Measurements from ENCODE around the gene HCK.
A peak's percentile ranks its signal among the peaks of the same experiment; 100 is the strongest.
"Not testable (repeated sequence)": the region's sequence is repeated elsewhere in the genome, so short reads cannot be mapped to it uniquely, and the experiment has no call there.

The HCK gene

GRCh38 chr20:32113591-32114260, 61.7 kb downstream of the HCK start:
- Histone ChIP-seq H3K9me3 (replicated peaks in 1 of 11) (peaks cover 0 to 3% (median 0%) of the 10 kb centered on the region in 11 experiments; a peak in 4 of 22 replicates), H3K4me1 (peaks cover 51 to 85% (median 71%) of the 10 kb centered on the region in 10 experiments), H4K20me1 (peaks cover 4 to 79% (median 60%) of the 10 kb centered on the region in 11 experiments; a peak in 19 of 22 replicates), H3K4me3 (peak overlapping the region in 2 of 10 experiments; percentile 20 to 23; a peak in 1 of 20 replicates), H3K4me2 (peak overlapping the region in 6 of 11 experiments; percentile 89 to 98 (median 92); a peak in 11 of 22 replicates), H3K36me3 (peaks cover 18 to 66% (median 34%) of the 10 kb centered on the region in 11 experiments), H3K27me3 (no peaks in the 10 kb centered on the region), H3K9ac (peak overlapping the region in 4 of 11 experiments; percentile 28 to 98 (median 66); a peak in 5 of 22 replicates), H3K27ac (peak overlapping the region in 6 of 11 experiments; percentile 19 to 99 (median 80); a peak in 11 of 22 replicates)
- TF ChIP-seq Cebpa-rat (IDR thresholded peaks at IDR 0.05) = no peak

- Histone ChIP-seq H3K27me3 (no peaks in the 10 kb centered on the region), H3K36me3 (peaks cover 23 to 73% (median 41%) of the 10 kb centered on the region in 11 experiments), H3K27ac (peak overlapping the region in 5 of 11 experiments; percentile 5 to 99 (median 98); a peak in 8 of 22 replicates), H3K9me3 (replicated peaks in 1 of 11) (peaks cover 0 to 10% (median 6%) of the 10 kb centered on the region in 11 experiments; a peak in 12 of 22 replicates), H3K9ac (peak overlapping the region in 2 of 11 experiments; percentile 14 to 28; a peak in 3 of 22 replicates), H4K20me1 (peaks cover 4 to 85% (median 66%) of the 10 kb centered on the region in 11 experiments; a peak in 19 of 22 replicates), H3K4me2 (peak overlapping the region in 8 of 11 experiments; percentile 11 to 98 (median 76); a peak in 13 of 22 replicates), H3K4me3 (no peak overlapping the region; a peak in 1 of 20 replicates), H3K4me1 (peaks cover 51 to 91% (median 71%) of the 10 kb centered on the region in 10 experiments)
- TF ChIP-seq Cebpa-rat (IDR thresholded peaks at IDR 0.05) = no peak
Observed at GRCh38 chr20:32114305-32114960, 62.4 kb downstream of the HCK start.

GRCh38 chr20:32115211-32115767, 63.2 kb downstream of the HCK start:
- no peak for TF ChIP-seq Cebpa-rat (IDR thresholded peaks at IDR 0.05)
- peaks cover 4 to 89% (median 66%) of the 10 kb centered on the region in 11 experiments; a peak in 19 of 22 replicates for H4K20me1 ChIP-seq
- no peak overlapping the region for H3K4me3 ChIP-seq
- H3K9ac ChIP-seq = peak overlapping the region in 1 of 11 experiments; percentile 36; a peak in 2 of 22 replicates
- H3K27me3 ChIP-seq = no peaks in the 10 kb centered on the region
- H3K36me3 ChIP-seq = peaks cover 23 to 82% (median 47%) of the 10 kb centered on the region in 11 experiments
- peaks cover 50 to 92% (median 70%) of the 10 kb centered on the region in 10 experiments for H3K4me1 ChIP-seq
- peaks cover 0 to 18% (median 14%) of the 10 kb centered on the region in 11 experiments; a peak in 15 of 22 replicates for H3K9me3 ChIP-seq (replicated peaks in 1 of 11)
- H3K4me2 ChIP-seq = peak overlapping the region; percentile 4 to 98 (median 33); a peak in 16 of 22 replicates
- peak overlapping the region in 4 of 11 experiments; percentile 33 to 99 (median 98); a peak in 7 of 22 replicates for H3K27ac ChIP-seq

- Histone ChIP-seq H3K36me3 (peaks cover 23 to 87% (median 49%) of the 10 kb centered on the region in 11 experiments), H3K27me3 (no peaks in the 10 kb centered on the region), H3K4me3 (no peak overlapping the region), H3K4me2 (peak overlapping the region in 8 of 11 experiments; percentile 4 to 98 (median 76); a peak in 12 of 22 replicates), H3K4me1 (peaks cover 41 to 90% (median 62%) of the 10 kb centered on the region in 10 experiments), H4K20me1 (peaks cover 4 to 95% (median 66%) of the 10 kb centered on the region in 11 experiments; a peak in 19 of 22 replicates), H3K9ac (peak overlapping the region in 3 of 11 experiments; percentile 54 to 62 (median 56); a peak in 4 of 22 replicates), H3K9me3 (replicated peaks in 1 of 11) (peaks cover 0 to 24% (median 21%) of the 10 kb centered on the region in 11 experiments; a peak in 15 of 22 replicates), H3K27ac (peak overlapping the region in 5 of 11 experiments; percentile 15 to 99 (median 67); a peak in 7 of 22 replicates)
- no peak for TF ChIP-seq Cebpa-rat (IDR thresholded peaks at IDR 0.05)
Observed at GRCh38 chr20:32116079-32116521, 64.1 kb downstream of the HCK start.

- Histone ChIP-seq H3K36me3 (peaks cover 23 to 81% (median 46%) of the 10 kb centered on the region in 11 experiments), H3K27ac (peak overlapping the region in 5 of 11 experiments; percentile 15 to 99 (median 67); a peak in 8 of 22 replicates), H3K9ac (peak overlapping the region in 5 of 11 experiments; percentile 0 to 62 (median 54); a peak in 7 of 22 replicates), H4K20me1 (peaks cover 4 to 88% (median 66%) of the 10 kb centered on the region in 11 experiments; a peak in 19 of 22 replicates), H3K9me3 (replicated peaks in 1 of 11) (peaks cover 0 to 24% (median 21%) of the 10 kb centered on the region in 11 experiments; a peak in 15 of 22 replicates), H3K4me1 (peaks cover 34 to 83% (median 55%) of the 10 kb centered on the region in 10 experiments; a peak in 19 of 20 replicates), H3K4me2 (peak overlapping the region in 10 of 11 experiments; percentile 4 to 98 (median 50); a peak in 15 of 22 replicates)
- not testable (repeated sequence) for H3K4me3 ChIP-seq, H3K27me3 ChIP-seq
Observed at GRCh38 chr20:32116796-32117195, 64.8 kb downstream of the HCK start.

- H3K27me3 ChIP-seq, H3K4me3 ChIP-seq: not testable (repeated sequence)
- Histone ChIP-seq H3K9me3 (replicated peaks in 1 of 11) (peaks cover 0 to 34% (median 26%) of the 10 kb centered on the region in 11 experiments; a peak in 16 of 22 replicates), H3K4me1 (peaks cover 24 to 67% (median 39%) of the 10 kb centered on the region in 10 experiments; a peak in 19 of 20 replicates), H4K20me1 (peaks cover 4 to 74% (median 52%) of the 10 kb centered on the region in 11 experiments; a peak in 19 of 22 replicates), H3K4me2 (peak overlapping the region in 3 of 11 experiments; percentile 91 to 98 (median 96); a peak in 6 of 22 replicates), H3K36me3 (peaks cover 23 to 72% (median 46%) of the 10 kb centered on the region in 11 experiments), H3K27ac (peak overlapping the region in 2 of 11 experiments; percentile 98 to 99; a peak in 3 of 22 replicates), H3K9ac (peak overlapping the region in 1 of 11 experiments; percentile 31; a peak in 1 of 22 replicates)
Observed at GRCh38 chr20:32118427-32118826, 66.4 kb downstream of the HCK start.

- peaks cover 0 to 34% (median 26%) of the 10 kb centered on the region in 11 experiments; a peak in 16 of 22 replicates for H3K9me3 ChIP-seq (replicated peaks in 1 of 11)
- H3K4me3 ChIP-seq = no peak overlapping the region
- H3K36me3 ChIP-seq = peaks cover 30 to 72% (median 45%) of the 10 kb centered on the region in 11 experiments
- H3K27me3 ChIP-seq = no peaks in the 10 kb centered on the region
- H3K27ac ChIP-seq = no peak overlapping the region
- no peak for TF ChIP-seq Cebpa-rat (IDR thresholded peaks at IDR 0.05)
- H3K9ac ChIP-seq = no peak overlapping the region
- H3K4me2 ChIP-seq = no peak overlapping the region
- peaks cover 4 to 74% (median 49%) of the 10 kb centered on the region in 11 experiments; a peak in 20 of 22 replicates for H4K20me1 ChIP-seq
- peaks cover 17 to 54% (median 28%) of the 10 kb centered on the region in 10 experiments; a peak in 19 of 20 replicates for H3K4me1 ChIP-seq
Observed at GRCh38 chr20:32119734-32120133, 67.7 kb downstream of the HCK start.

GRCh38 chr20:32121908-32122307, 69.9 kb downstream of the HCK start:
- peaks cover 0 to 34% (median 26%) of the 10 kb centered on the region in 11 experiments; a peak in 16 of 22 replicates for H3K9me3 ChIP-seq (replicated peaks in 1 of 11)
- not testable (repeated sequence) for H3K27me3 ChIP-seq, H3K4me2 ChIP-seq, H3K9ac ChIP-seq, H3K27ac ChIP-seq, H3K4me3 ChIP-seq
- peaks cover 37 to 72% (median 44%) of the 10 kb centered on the region in 11 experiments for H3K36me3 ChIP-seq
- peaks cover 22 to 74% (median 53%) of the 10 kb centered on the region in 11 experiments; a peak in 21 of 22 replicates for H4K20me1 ChIP-seq
- peaks cover 0 to 32% (median 7%) of the 10 kb centered on the region in 10 experiments; a peak in 18 of 20 replicates for H3K4me1 ChIP-seq
